GM19239 (cell line): ENCODE data around the gene AGAP1.

Experiments
- DNase-seq: peaks from one replicate; pipeline ENCODE4 v3.0.0; 2011; ENCODE audit warnings: low spot score; ENCODE audit not compliant: insufficient read length
- FAIRE-seq: peaks from 2 replicates; lab custom pipeline; 2011; peaks lifted over from hg19 to GRCh38; lab: Jason Lieb, UNC

Gene AGAP1

GRCh38 chr2:235526166-235526565, 32.3 kb downstream of the AGAP1 start:
- DNase-seq: no peak
- FAIRE-seq: no peak

DNA sequence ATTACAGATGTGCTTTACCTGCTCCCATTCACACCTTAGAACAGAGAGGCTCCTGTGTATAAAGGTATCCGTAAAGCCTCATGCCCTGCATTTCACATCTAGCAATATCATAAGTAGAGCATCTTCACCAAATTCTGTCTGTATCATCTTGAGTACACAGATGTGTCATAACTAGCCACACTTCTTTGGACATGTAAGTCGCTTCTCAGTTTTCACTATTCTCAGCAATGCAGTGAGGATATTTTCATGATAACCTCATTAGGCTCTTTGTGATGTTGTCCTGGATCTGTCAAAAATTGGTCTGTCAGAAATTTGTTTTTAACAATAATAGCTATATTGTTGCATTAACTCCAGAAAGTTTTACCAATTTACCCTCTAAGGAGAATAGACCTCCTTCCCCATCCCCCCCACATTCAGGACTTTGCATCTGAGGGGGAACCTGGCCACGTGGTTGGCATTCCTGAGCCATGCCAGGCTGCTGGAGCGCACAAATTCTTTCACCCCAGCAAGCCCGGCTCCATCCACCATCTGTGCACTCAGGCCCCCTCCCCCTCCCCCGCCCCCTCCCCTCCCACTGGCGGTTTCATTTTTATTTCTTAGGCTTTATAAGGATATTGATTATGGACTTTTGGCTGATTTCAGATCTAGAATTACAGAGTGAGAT, 34.1 kb downstream of the AGAP1 start:
- no peak for FAIRE-seq
- DNase-seq: no peak

GRCh38 chr2:235529621-235530020, 35.8 kb downstream of the AGAP1 start:
- DNase-seq: no peak
- no peak for FAIRE-seq

GRCh38 chr2:235530735-235531134, 36.9 kb downstream of the AGAP1 start:
- DNase-seq: no peak
- FAIRE-seq: no peak

DNA sequence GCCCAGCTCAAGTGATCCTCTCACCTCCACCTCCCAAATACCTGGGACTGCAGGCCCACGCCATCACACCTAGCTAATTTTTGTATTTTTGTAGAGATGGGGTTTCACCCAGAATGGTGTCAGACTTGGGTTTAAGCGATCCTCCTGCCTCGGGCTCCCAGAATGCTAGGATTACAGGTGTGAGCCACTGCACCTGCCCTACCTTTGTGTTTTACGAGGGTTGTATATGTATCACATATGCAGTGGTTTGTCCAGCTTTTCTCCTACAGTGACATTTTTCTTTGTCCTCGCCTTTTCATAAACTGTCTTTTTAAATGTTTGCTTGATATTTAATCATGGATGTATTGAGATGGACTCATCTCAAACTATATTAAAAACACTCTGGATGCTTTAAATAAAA, 38.5 kb downstream of the AGAP1 start:
- DNase-seq (no peak), FAIRE-seq (no peak)

- DNase-seq (no peak), FAIRE-seq (no peak)
Observed at GRCh38 chr2:235533198-235533597, 39.4 kb downstream of the AGAP1 start.

DNA sequence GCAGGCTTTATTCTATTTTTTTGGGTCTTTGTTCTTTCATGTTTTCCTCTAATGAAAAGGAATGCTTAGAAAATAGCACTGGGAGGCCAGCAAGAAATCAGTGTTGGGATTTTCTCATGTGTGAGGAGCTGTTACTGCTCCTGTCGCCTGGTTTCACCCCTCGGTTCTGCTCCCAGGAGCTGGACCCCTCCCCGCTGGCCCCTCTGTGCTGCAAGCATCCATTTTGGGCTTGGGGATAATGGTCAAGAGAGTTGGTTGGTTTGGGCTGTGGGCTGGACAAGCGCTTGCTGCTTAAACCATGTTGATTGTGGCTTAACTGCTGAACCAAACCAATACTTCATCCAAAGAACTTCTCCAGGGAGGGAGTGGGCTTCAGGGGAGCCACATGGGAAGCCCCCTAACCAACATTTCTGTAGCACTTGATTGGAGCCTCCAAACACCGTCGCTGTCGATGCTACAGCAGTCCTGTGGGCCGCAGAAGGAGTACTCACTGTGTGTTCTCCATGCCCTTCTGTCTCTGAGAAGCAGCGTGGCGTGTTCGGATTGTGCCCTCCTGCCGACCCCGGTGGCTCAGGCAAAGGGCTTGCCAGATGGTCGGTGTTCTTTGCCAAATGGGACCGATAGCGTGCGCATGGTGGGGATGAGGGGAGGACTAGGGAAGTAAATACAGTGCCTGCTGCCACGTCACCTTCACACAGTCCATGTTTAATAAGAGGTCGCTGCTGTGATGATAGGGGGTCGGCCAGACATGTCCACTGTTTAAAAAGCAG, 40.0 kb downstream of the AGAP1 start:
- FAIRE-seq (no peak), DNase-seq (no peak)

- DNase-seq (no peak), FAIRE-seq (no peak)
Observed at GRCh38 chr2:235534678-235535422, 41.0 kb downstream of the AGAP1 start.

DNA sequence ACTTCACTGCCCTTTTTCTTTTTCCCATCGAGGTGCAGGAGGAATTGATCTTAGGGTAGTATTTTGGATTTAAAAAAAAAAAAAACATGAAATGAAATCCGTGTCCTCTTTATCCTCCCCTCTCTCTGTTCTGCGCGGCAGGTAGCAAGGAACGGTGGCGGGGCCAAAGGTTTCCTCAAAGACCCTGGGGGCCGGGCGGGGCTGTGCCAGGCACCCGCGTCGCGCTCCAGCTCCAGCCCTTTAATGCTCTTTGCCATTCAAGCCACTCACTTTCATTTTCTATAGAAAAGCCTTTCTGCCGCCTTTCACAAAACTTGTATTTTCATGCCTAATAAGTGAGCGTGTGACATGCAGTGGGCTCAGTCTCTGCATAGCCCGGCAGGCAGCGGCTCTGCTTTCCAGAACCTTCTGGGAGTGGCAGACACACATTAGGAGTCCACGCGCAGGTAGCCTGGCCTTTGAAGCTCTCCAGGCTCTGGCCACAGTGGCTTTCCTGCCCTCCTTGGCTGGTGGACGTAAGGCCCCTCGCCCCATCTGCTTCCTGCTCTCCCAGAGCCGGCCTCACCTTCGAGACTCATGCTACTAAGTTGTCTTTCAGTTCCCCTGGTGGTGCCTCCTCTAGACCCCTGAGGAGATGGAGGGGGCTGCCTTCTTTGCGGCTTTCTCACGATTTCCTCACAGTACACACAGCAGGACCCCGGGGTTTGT, 41.7 kb downstream of the AGAP1 start:
- FAIRE-seq (no peak), DNase-seq (no peak)

DNA sequence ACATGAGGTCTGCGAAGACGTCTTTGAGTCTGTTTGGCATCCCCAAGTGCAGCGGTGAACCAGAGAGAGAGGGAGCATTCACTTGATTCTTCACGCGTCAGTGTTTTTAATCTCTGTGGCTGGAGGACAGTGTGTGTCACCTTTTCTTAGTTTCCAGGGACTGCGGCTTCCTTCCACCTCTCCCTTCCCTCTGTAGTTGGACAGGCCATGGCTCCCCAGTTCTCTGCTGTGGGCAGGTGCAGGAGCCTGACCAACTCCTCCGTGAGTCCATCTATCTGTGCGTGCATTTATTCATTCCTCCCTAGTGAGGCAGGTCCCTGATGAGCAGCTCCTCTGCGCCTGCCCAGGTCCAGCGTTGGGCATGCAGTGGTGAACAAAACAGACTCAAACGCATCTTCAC, 42.9 kb downstream of the AGAP1 start:
- DNase-seq (no peak), FAIRE-seq (no peak)

DNA sequence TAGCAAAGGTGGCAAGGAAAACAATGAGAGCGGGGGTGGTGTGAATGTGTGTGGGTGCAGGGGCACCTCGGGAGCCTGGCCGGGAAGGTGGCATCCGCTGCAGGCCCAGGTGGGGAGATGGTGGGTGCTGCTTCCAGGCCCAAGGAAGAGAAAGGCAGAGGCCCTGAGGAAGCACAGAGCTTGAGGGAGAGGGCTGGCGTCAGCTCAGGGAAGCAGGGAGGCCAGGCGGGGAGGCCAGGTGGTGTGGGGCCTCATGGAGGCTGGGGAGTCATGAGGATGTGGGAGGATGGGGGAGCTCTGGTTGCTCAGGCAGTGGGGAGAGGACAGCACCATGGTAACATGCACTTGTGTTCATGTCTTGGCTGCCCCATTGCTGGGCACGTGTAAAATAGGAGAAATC, 43.3 kb downstream of the AGAP1 start:
- FAIRE-seq (no peak), DNase-seq (no peak)

GRCh38 chr2:235537587-235537986, 43.7 kb downstream of the AGAP1 start:
- FAIRE-seq (no peak), DNase-seq (no peak)

GRCh38 chr2:235538144-235538639, 44.3 kb downstream of the AGAP1 start:
- no peak for FAIRE-seq

GRCh38 chr2:235538981-235539380, 45.1 kb downstream of the AGAP1 start:
- FAIRE-seq (no peak), DNase-seq (no peak)

More at GRCh38 chr2:235538144-235538639, 44.3 kb downstream of the AGAP1 start:
- no peak for DNase-seq

- FAIRE-seq (no peak), DNase-seq (no peak)
Observed at GRCh38 chr2:235539773-235540172, 45.9 kb downstream of the AGAP1 start.

- FAIRE-seq: no peak
- DNase-seq: no peak
Observed at GRCh38 chr2:235541016-235541415, 47.2 kb downstream of the AGAP1 start.

- DNase-seq (no peak), FAIRE-seq (no peak)
Observed at GRCh38 chr2:235541838-235542549, 48.2 kb downstream of the AGAP1 start.

DNA sequence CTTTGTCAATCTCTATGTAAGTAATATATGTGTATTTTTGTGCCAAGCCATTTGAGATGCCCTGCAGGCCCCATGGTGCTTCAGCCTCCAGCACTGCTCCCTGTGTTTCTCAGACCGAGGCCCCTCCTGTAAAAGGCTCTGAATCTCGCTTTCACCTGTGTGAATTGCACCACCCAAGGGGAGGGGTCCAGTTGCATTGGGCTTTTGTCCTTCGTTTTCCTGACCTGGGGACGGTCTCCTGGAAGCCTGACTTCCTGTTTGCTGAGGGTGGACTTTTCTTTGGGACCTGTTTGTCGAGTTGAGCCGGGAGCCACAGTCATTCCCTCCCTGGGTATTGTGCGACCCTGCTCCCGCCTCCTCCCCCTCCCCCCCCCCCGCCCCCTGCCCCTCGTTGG, 48.9 kb downstream of the AGAP1 start:
- DNase-seq: no peak
- no peak for FAIRE-seq

DNA sequence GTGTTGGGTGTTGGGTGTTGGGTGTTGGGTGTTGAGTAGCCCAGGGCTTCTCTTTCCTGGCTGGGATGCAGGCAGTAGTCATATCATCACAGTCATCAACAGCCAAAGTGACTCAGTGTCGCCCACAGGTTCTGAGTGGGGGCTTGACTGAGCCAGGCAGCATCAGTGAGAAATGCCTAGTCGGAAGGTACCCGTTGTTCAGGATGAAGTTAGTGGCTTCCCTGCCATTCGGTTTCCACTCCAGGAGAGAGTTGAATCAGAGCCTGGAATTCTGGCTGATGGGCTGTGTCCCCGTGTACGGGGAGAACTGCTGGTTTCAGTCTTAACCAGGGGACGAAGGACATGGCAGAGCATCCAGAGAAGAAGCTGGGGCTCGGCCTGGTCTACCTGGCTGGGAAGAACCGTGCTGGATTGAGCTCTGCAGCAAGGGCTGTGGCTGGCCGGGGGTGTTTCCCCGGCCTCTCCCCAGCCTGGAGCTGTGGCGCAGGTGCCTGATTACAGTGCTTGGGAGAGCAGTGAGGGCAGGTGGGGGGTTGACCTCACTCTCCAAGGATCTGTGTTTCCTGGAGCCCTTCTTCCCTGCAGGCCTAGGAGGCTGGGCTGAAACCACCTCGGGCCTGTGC, 49.4 kb downstream of the AGAP1 start:
- DNase-seq (no peak), FAIRE-seq (no peak)
